PC-9 (cell line): ENCODE data around the gene CDC42BPA. TPM values are rescaled to one million over a fixed set of nuclear protein-coding genes. Genes with fewer than 3 reads are reported as not detected.
A peak's percentile ranks its signal among the peaks of the same experiment; 100 is the strongest.

Source experiments
- BruUV-seq: library from RNA; stranded (reverse); fragments of 400-500 nt; replicated peaks from 2 replicates; lab custom pipeline; 2021; lab: Mats Ljungman, UMichigan
- CTCF ChIA-PET: fragments of 300-600 bp; sonication (Branson Sonifier 250); formaldehyde crosslinking; loops from one replicate; lab custom pipeline; 2022; ENCODE audit warnings: antibody characterized with exemption; lab: Charles Lee
- POLR2A ChIA-PET: fragments of 300-600 bp; sonication (Branson Sonifier 250); formaldehyde crosslinking; loops from one replicate; lab custom pipeline; 2022; ENCODE audit warnings: antibody characterized with exemption; ENCODE audit not compliant: unreplicated experiment; lab: Charles Lee
- DNase-seq, 2 experiments: peaks; one replicate each; pipeline versions ENCODE4 v3.0.0 to v3.0.0-alpha.2; 2015 to 2022; ENCODE audit warnings: mixed read lengths in 1 of 2
- H2AFZ ChIP-seq: fragments of 200-600 bp; sonication (generic); 2 replicates; pipeline ENCODE4 v1.8.1; 2017; ENCODE audit warnings: antibody characterized with exemption
- H3F3A ChIP-seq: fragments of 200-600 bp; sonication (generic); 2 replicates; pipeline ENCODE4 v1.8.1; 2017; ENCODE audit warnings: antibody characterized with exemption, mild to moderate bottlenecking, low read depth; ENCODE audit not compliant: insufficient read depth
- H3K27ac ChIP-seq: fragments of 200-600 bp; sonication (generic); 2 replicates; pipeline ENCODE4 v1.6.1; 2016; ENCODE audit warnings: mixed run types
- H3K27me3 ChIP-seq: fragments of 200-600 bp; sonication (generic); 2 replicates; pipeline ENCODE4 v1.6.1; 2016; ENCODE audit warnings: low read depth, mixed run types; ENCODE audit not compliant: insufficient read depth
- H3K36me3 ChIP-seq: fragments of 200-600 bp; sonication (generic); 2 replicates; pipeline ENCODE4 v1.6.1; 2016; ENCODE audit warnings: low read depth, mixed run types
- H3K4me1 ChIP-seq: fragments of 200-600 bp; sonication (generic); replicated peaks from 2 replicates; pipeline ENCODE4 v1.6.1; 2016; ENCODE audit warnings: mixed run types; ENCODE audit not compliant: insufficient read depth
- H3K4me2 ChIP-seq: fragments of 200-600 bp; sonication (generic); 2 replicates; pipeline ENCODE4 v1.6.1; 2017; ENCODE audit warnings: mixed run types
- H3K4me3 ChIP-seq: fragments of 200-600 bp; sonication (generic); 2 replicates; pipeline ENCODE4 v1.6.1; 2016; ENCODE audit warnings: mixed run types
- H3K79me2 ChIP-seq: fragments of 200-600 bp; sonication (generic); 2 replicates; pipeline ENCODE4 v1.6.1; 2017; ENCODE audit warnings: low read depth, mixed run types
- H3K9me2 ChIP-seq: fragments of 200-600 bp; sonication (generic); 2 replicates; pipeline ENCODE4 v1.8.1; 2017; ENCODE audit warnings: mild to moderate bottlenecking; ENCODE audit not compliant: insufficient read depth
- H3K9me3 ChIP-seq: fragments of 200-600 bp; sonication (generic); 2 replicates; pipeline ENCODE4 v1.8.1; 2016; ENCODE audit warnings: low read depth; ENCODE audit not compliant: insufficient read depth
- H4K20me1 ChIP-seq: fragments of 200-600 bp; sonication (generic); 2 replicates; pipeline ENCODE4 v1.8.1; 2017; ENCODE audit not compliant: insufficient read depth
- CTCF ChIP-seq: fragments of 200-600 bp; sonication (generic); conservative IDR thresholded peaks from 2 replicates; pipeline ENCODE4 v1.6.1; 2017; ENCODE audit warnings: mixed run types, antibody characterized with exemption, mild to moderate bottlenecking, moderate library complexity
- EZH2 ChIP-seq: fragments of 200-600 bp; sonication (generic); IDR thresholded peaks from 2 replicates; pipeline ENCODE4 v1.8.0; 2017; ENCODE audit warnings: antibody characterized with exemption, low read depth
- intact Hi-C: fragments of 100-400 bp; cut with micrococcal nuclease; formaldehyde crosslinking; loops from one replicate; pipeline ENCODE4 v1.10.0; 2022; ENCODE audit not compliant: unreplicated experiment
- total RNA-seq: library from RNA; stranded (reverse); gene quantifications from 2 replicates; pipeline ENCODE4 v1.2.3, GENCODE V29; 2021

CDC42BPA gene
- total RNA-seq, 1 experiment from 2014 or later: 47.5 TPM

DNA sequence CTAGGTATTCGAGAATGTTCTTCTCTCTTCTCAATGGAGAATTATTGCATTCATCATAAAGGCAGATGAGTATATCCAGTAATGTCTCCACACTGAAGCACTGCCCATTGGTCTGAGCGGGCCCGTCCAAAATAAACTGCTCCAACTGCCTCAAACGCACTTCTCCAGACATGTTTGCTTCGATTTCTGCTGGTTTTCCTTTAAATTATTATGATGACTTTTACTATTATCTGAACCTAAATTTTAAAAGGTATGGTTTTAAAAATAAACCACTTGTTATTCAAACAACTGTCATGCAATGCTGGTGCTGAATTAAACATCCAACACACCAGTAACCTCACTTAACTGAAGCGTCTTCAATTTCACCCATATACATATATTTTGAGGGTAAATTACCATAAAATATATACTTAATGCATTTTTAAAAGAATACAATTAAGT, 1.3 kb downstream of the CDC42BPA start:
- Histone ChIP-seq H3K9me2 (no peaks in the 10 kb centered on the region), H3F3A (0 out of 2 replicates have a peak, but pooled peaks cover 14% of the 10 kb centered on the region), H3K4me1 (peaks cover 39% of the 10 kb centered on the region; the same call in 1 of the 2 replicates), H3K27ac (peak overlapping the region; percentile 73), H3K9me3 (no peaks in the 10 kb centered on the region), H4K20me1 (peaks cover 22% of the 10 kb centered on the region), H3K4me2 (peak overlapping the region; percentile 92), H3K79me2 (peaks cover 57% of the 10 kb centered on the region), H2AFZ (peak overlapping the region; percentile 40; the same call in 1 of the 2 replicates), H3K27me3 (no peaks in the 10 kb centered on the region), H3K36me3 (0 out of 2 replicates have a peak, but pooled peaks cover 3% of the 10 kb centered on the region), H3K4me3 (peak overlapping the region; percentile 77)
- ChIA-PET CTCF (no interaction called here), POLR2A (interaction anchor here (0.6 kb wide), 1 partner anchor 40 kb away, joined by 4 read pairs; no protein-coding TSS in a partner anchor)
- TF ChIP-seq EZH2: no peak
- TF ChIP-seq CTCF: no peak
- intact Hi-C loops: loop anchor here (2.0 to 10.0 kb wide), 3 partner anchors 16 to 182 kb away; no protein-coding TSS in a partner anchor
- DNase-seq: no peak
- BruUV-seq: no TSS peak

- Histone ChIP-seq H3K79me2 (peaks cover 62% of the 10 kb centered on the region), H3K4me2 (peak overlapping the region; percentile 92), H2AFZ (0 out of 2 replicates have a peak overlapping the region, but pooled peaks have one; percentile 40), H3K9me3 (no peaks in the 10 kb centered on the region), H3K9me2 (no peaks in the 10 kb centered on the region), H3K4me1 (peaks cover 39% of the 10 kb centered on the region; the same call in 1 of the 2 replicates), H3F3A (0 out of 2 replicates have a peak, but pooled peaks cover 14% of the 10 kb centered on the region), H3K27ac (peak overlapping the region; percentile 73), H3K27me3 (no peaks in the 10 kb centered on the region), H3K36me3 (0 out of 2 replicates have a peak, but pooled peaks cover 3% of the 10 kb centered on the region), H3K4me3 (peak overlapping the region; percentile 77), H4K20me1 (peaks cover 22% of the 10 kb centered on the region)
- no TSS peak for BruUV-seq
- ChIA-PET POLR2A (interaction anchor here (0.5 to 0.8 kb wide), 3 partner anchors 40 to 501 kb away, joined by 3 to 5 read pairs (median 4); no protein-coding TSS in a partner anchor), CTCF (no interaction called here)
- DNase-seq: no peak
- intact Hi-C loops: loop anchor here (2.0 to 10.0 kb wide), 3 partner anchors 16 to 182 kb away; no protein-coding TSS in a partner anchor
- TF ChIP-seq CTCF (no peak), EZH2 (no peak)
These were observed 1.8 kb downstream of the CDC42BPA start for GRCh38 chr1:227316456-227316855.

DNA sequence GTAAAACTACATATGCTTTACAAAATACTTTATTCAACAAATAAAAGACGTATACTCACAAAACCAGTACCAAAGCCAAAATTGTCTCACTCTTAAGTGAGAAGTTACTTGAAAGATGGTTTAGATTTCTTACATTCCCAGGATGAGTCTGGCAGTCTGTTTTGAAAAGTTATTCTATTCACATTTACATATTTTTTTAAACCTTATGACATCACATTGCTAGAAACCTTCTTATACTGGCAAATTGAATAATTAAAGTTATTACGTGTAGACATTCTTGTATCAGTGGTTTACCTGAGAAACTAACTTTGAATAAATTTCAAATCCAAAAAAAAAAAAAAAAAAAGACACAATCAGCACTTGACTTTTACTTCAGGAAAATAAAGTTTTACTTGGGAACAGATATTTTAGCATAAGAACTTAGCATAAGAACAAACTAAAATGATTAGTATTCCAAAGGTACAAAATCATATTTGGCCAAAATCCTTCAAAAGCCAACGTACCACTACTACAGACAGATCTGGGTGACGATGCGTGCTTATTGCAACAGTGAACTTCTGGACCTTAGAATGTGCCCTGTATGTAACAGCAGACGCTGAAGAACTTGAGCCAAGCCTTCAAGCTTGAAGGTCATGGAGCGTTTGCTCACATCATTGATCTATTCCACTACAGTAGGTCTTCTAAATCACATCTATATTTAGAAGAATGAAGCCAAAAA, 2.5 kb downstream of the CDC42BPA start:
- intact Hi-C loops: loop anchor here (2.0 to 10.0 kb wide), 3 partner anchors 15 to 181 kb away; no protein-coding TSS in a partner anchor
- Histone ChIP-seq H3K4me2 (peak overlapping the region; percentile 92), H4K20me1 (peaks cover 22% of the 10 kb centered on the region), H2AFZ (no peak overlapping the region; the same call in 1 of the 2 replicates), H3K4me3 (peak overlapping the region; percentile 77), H3K36me3 (0 out of 2 replicates have a peak, but pooled peaks cover 3% of the 10 kb centered on the region), H3K79me2 (peaks cover 69% of the 10 kb centered on the region), H3K4me1 (peaks cover 39% of the 10 kb centered on the region; the same call in 1 of the 2 replicates), H3F3A (0 out of 2 replicates have a peak, but pooled peaks cover 14% of the 10 kb centered on the region), H3K9me3 (no peaks in the 10 kb centered on the region), H3K9me2 (no peaks in the 10 kb centered on the region), H3K27ac (peak overlapping the region; percentile 73), H3K27me3 (no peaks in the 10 kb centered on the region)
- BruUV-seq: no TSS peak
- CTCF ChIA-PET: no interaction called here
- TF ChIP-seq EZH2 (no peak), CTCF (no peak)
- POLR2A ChIA-PET: interaction anchor here (0.5 to 0.8 kb wide), 2 partner anchors 113 to 501 kb away, joined by 3 to 5 read pairs; no protein-coding TSS in a partner anchor
- peak in 1 of 2 experiments; percentile 44 for DNase-seq
